Peyer's patch (tissue), 4 donors: ENCODE results near the gene VPS4A.

Experiments
- CTCF ChIP-seq, 6 experiments: fragments of 450-650 bp in 4 of 6; fragments of 200-600 bp in 2 of 6; sonication (generic) in 1 of 6; IDR thresholded peaks; one replicate each; pipeline ENCODE4 v1.5.1; 2017 to 2019; ENCODE audit warnings: antibody characterized with exemption in 6 of 6, mild to moderate bottlenecking in 3 of 6, moderate library complexity in 1 of 6
- POLR2A ChIP-seq, 2 donors: fragments of 450-650 bp; IDR thresholded peaks; one replicate each; pipeline ENCODE4 v1.5.1; 2017; ENCODE audit warnings: antibody characterized with exemption in 2 of 2, mild to moderate bottlenecking in 2 of 2, moderate library complexity in 2 of 2

- TF ChIP-seq CTCF (IDR thresholded peaks at IDR 0.05), result no peak
- TF ChIP-seq POLR2A (IDR thresholded peaks at IDR 0.05), result no peak
These were observed 17.1 kb upstream of the VPS4A start for GRCh38 chr16:69294051-69294450.
